ENCODE results near the gene EIF4G1. TPM values are rescaled to one million over a fixed set of nuclear protein-coding genes. Genes with fewer than 3 reads are reported as not detected.

EIF4G1 gene
- total RNA-seq, 4 donors from 2014 or later = 233 to 431 (median 300) TPM

DNA sequence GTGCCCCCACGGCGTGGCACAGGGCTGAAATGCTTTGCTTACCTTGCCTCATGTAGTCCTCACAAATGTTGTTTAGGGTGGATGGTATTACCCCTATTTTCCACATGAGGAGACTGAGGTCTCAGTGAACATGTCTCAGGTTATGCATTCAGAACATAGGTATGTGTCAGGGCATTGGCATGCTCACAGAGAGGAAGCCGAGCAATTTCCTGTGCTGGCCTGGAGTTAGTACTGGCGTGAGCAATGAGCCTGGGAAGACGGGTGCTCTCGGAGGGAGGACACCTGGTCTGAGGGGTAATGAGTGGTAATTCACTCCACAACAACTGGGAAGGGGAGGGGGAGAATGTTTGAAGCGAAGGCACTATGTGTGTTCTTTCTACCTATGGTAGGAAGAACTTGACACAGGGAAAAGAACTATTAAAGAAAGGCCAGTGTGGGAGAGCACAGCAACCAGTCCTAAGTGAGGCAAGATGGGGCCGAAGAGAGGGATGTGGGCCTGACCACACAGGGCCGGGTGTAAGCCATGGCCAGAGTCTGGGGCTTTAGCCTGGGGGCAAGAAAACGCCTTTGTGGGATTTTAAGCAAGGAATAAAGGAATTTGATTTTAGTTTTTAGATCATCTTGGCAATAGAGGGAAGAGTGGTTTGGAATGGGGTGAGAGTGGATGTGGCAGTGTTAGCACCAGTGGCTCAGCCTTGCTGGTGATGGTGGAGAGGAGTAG lies 18.1 kb downstream of the EIF4G1 start:
- WGBS, 2 donors (ENCODE audit: low coverage in 1 of 2) = 57 to 68% methylated on average over 6 to 10 of the region's 10 CpGs
- peak; percentile 16 for TF ChIP-seq POLR2AphosphoS5 (IDR thresholded peaks at IDR 0.05)
- TF ChIP-seq, protein P1, sequence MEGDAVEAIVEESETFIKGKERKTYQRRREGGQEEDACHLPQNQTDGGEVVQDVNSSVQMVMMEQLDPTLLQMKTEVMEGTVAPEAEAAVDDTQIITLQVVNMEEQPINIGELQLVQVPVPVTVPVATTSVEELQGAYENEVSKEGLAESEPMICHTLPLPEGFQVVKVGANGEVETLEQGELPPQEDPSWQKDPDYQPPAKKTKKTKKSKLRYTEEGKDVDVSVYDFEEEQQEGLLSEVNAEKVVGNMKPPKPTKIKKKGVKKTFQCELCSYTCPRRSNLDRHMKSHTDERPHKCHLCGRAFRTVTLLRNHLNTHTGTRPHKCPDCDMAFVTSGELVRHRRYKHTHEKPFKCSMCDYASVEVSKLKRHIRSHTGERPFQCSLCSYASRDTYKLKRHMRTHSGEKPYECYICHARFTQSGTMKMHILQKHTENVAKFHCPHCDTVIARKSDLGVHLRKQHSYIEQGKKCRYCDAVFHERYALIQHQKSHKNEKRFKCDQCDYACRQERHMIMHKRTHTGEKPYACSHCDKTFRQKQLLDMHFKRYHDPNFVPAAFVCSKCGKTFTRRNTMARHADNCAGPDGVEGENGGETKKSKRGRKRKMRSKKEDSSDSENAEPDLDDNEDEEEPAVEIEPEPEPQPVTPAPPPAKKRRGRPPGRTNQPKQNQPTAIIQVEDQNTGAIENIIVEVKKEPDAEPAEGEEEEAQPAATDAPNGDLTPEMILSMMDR (IDR thresholded peaks at IDR 0.05) = no peak
- ATAC-seq = no peak
- Histone ChIP-seq H3K27ac (peak overlapping the region in 3 of 4 donors; percentile 94 to 99 (median 98)), H3K4me3 (no peak overlapping the region), H3K4me1 (peaks cover 0 to 45% (median 6%) of the 10 kb centered on the region in 3 donors), H3K36me3 (peaks cover 3 to 78% of the 10 kb centered on the region in 2 donors), H3K9me3 (no peaks in the 10 kb centered on the region), H3K27me3 (no peaks in the 10 kb centered on the region)

DNA sequence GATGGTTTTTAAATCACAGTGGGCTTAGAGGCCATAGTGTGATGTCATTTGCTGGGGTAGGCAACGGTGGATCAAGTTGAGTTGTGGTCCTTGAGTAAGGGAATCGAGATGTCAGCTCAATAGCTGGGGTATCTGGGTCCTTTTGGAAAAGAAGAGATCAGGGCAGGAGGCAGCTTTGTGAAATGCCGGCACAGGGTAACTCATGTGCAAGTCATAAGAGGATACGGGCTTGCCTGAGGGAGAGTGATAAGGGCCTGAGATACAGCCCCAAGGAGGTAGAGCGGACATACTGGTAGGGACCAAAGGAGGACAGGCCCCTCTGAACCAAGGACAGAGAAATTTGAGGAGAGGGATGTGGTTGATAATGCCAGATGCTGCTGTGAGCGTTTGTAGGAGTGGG lies 18.8 kb downstream of the EIF4G1 start:
- H3K4me3 ChIP-seq = no peak overlapping the region
- ATAC-seq = no peak
- H3K9me3 ChIP-seq = no peaks in the 10 kb centered on the region
- no peak for TF ChIP-seq EP300 (IDR thresholded peaks at IDR 0.05)
- TF ChIP-seq POLR2A (IDR thresholded peaks at IDR 0.05) = no peak
- TF ChIP-seq, protein P1 (IDR thresholded peaks at IDR 0.05) = no peak
- TF ChIP-seq POLR2AphosphoS5 (IDR thresholded peaks at IDR 0.05) = no peak
- H3K4me1 ChIP-seq = peaks cover 0 to 51% (median 13%) of the 10 kb centered on the region in 3 donors
- no peaks in the 10 kb centered on the region for H3K27me3 ChIP-seq
- peak overlapping the region in 3 of 4 donors; percentile 94 to 99 (median 98) for H3K27ac ChIP-seq
- H3K36me3 ChIP-seq = peaks cover 0 to 72% of the 10 kb centered on the region in 2 donors
- WGBS, 2 donors (ENCODE audit: low coverage in 1 of 2) = 78 to 87% methylated on average over 3 to 6 of the region's 6 CpGs

DNA sequence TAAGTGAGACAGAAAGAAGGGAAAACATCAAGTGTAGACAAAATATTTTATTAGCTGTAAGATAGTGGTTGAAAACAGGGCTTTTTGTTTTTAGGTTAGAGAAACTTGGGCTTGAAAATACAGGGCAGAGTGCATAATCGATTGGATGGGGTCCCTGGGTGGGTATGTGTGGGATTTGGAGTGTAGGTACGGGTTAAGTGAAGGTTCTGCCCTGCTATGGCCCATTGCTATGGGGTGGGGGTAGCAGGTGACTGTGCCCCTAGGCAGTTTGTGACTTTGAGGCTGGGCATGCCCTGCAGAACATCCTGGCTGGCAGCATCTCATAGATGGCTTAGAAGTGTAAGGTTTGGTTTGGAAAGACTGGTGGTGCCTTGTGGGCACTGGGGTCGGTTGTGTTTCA lies 19.3 kb downstream of the EIF4G1 start:
- H3K4me3 ChIP-seq = no peak overlapping the region
- TF ChIP-seq POLR2AphosphoS5 (IDR thresholded peaks at IDR 0.05) (no peak), POLR2A (IDR thresholded peaks at IDR 0.05) (no peak), EP300 (IDR thresholded peaks at IDR 0.05) (no peak)
- TF ChIP-seq, protein P1 (IDR thresholded peaks at IDR 0.05) = no peak
- peak overlapping the region in 3 of 4 donors; percentile 94 to 99 (median 98) for H3K27ac ChIP-seq
- 85 to 86% methylated on average over 2 of the region's 3 CpGs for WGBS, 2 donors (ENCODE audit: low coverage in 1 of 2)
- H3K4me1 ChIP-seq = peaks cover 0 to 56% (median 18%) of the 10 kb centered on the region in 3 donors
- H3K9me3 ChIP-seq = no peaks in the 10 kb centered on the region
- no peaks in the 10 kb centered on the region for H3K27me3 ChIP-seq
- ATAC-seq = no peak
- peaks cover 0 to 67% of the 10 kb centered on the region in 2 donors for H3K36me3 ChIP-seq

DNA sequence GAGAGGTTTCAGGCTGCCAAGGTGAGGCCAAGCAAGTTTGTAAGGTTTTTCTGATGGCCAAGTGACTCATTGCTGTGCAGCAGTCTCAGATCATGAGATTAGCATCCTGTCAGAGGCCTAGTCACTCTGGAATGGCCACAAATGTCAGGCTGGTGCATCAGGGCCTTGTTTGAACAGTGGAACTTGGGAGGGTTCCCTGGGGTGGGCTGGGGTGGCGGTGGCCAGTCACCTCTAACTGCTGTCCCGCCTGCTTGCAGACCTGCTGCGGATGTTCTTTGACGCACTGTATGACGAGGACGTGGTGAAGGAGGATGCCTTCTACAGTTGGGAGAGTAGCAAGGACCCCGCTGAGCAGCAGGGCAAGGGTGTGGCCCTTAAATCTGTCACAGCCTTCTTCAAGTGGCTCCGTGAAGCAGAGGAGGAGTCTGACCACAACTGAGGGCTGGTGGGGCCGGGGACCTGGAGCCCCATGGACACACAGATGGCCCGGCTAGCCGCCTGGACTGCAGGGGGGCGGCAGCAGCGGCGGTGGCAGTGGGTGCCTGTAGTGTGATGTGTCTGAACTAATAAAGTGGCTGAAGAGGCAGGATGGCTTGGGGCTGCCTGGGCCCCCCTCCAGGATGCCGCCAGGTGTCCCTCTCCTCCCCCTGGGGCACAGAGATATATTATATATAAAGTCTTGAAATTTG lies 20.2 kb downstream of the EIF4G1 start:
- peak overlapping the region; percentile 94 to 99 (median 98) for H3K27ac ChIP-seq
- peaks cover 0 to 57% of the 10 kb centered on the region in 2 donors for H3K36me3 ChIP-seq
- TF ChIP-seq, protein P1 (IDR thresholded peaks at IDR 0.05) = no peak
- no peak for TF ChIP-seq EP300 (IDR thresholded peaks at IDR 0.05)
- TF ChIP-seq POLR2A (IDR thresholded peaks at IDR 0.05) = no peak
- no peak for TF ChIP-seq POLR2AphosphoS5 (IDR thresholded peaks at IDR 0.05)
- no peaks in the 10 kb centered on the region for H3K9me3 ChIP-seq
- no peak for ATAC-seq
- H3K4me3 ChIP-seq = no peak overlapping the region
- 90% methylated on average over 2 of the region's 15 CpGs; no CpG with 5 or more reads in 1 of the 2 donors for WGBS, 2 donors (ENCODE audit: low coverage in 1 of 2)
- H3K27me3 ChIP-seq = no peaks in the 10 kb centered on the region
- H3K4me1 ChIP-seq = peaks cover 0 to 66% (median 26%) of the 10 kb centered on the region in 3 donors

Data from gastroesophageal sphincter (tissue), 4 donors.